GM12878 (cell line): ENCODE results near the gene ARIH2.

ENCODE experiments used
- ATF2 ChIP-seq: IDR thresholded peaks from 2 replicates; pipeline ENCODE4 v1.6.1; 2012; ENCODE audit warnings: low read length, inconsistent platforms
- BHLHE40 ChIP-seq, 2 experiments: fragments of 450-650 bp in 1 of 2; IDR thresholded peaks; 2 replicates each; pipeline ENCODE4 v1.6.1; 2011 to 2017; ENCODE audit warnings: low read depth in 2 of 2, borderline replicate concordance in 1 of 2, improper control_type of control experiment in 1 of 2, low read length in 1 of 2, mild to moderate bottlenecking in 1 of 2
- CBX5 ChIP-seq: sonication (generic); IDR thresholded peaks from 2 replicates; pipeline ENCODE4 v1.6.1; 2016; ENCODE audit warnings: low read depth, moderate library complexity, mild to moderate bottlenecking, inconsistent platforms
- CTCF ChIP-seq, 3 experiments: IDR thresholded peaks in 2 of 3; conservative IDR thresholded peaks in 1 of 3; 2 replicates each; pipeline ENCODE4 v1.5.1; 2011; ENCODE audit warnings: low read depth in 3 of 3, low read length in 3 of 3, mild to moderate bottlenecking in 3 of 3, control low read depth in 2 of 3, moderate library complexity in 2 of 3, inconsistent platforms in 1 of 3, mixed read lengths in 1 of 3; ENCODE audit not compliant: control insufficient read depth in 2 of 3, insufficient read depth in 1 of 3; ENCODE audit errors: extremely low read depth in 1 of 3
- ESRRA ChIP-seq: IDR thresholded peaks from 2 replicates; pipeline ENCODE4 v1.6.1; 2012; ENCODE audit warnings: mild to moderate bottlenecking, low read length, improper control_type of control experiment
- FOXM1 ChIP-seq: IDR thresholded peaks from 2 replicates; pipeline ENCODE4 v1.6.1; 2012; ENCODE audit warnings: low read depth, mild to moderate bottlenecking, inconsistent platforms, low read length, moderate library complexity
- HDAC6 ChIP-seq: fragments of 200-600 bp; sonication (generic); IDR thresholded peaks from one replicate; pipeline ENCODE4 v1.8.0; 2017; ENCODE audit warnings: antibody characterized with exemption; ENCODE audit not compliant: unreplicated experiment
- MTA2 ChIP-seq: fragments of 450-650 bp; IDR thresholded peaks from 2 replicates; pipeline ENCODE4 v1.6.1; 2016; ENCODE audit warnings: low read depth, mild to moderate bottlenecking, moderate library complexity
- NR2C2 ChIP-seq: IDR thresholded peaks from 2 replicates; pipeline ENCODE4 v1.6.1; 2011; ENCODE audit warnings: borderline replicate concordance, low read depth; ENCODE audit not compliant: control insufficient read depth, insufficient read length
- POLR2A ChIP-seq: IDR thresholded peaks from 2 replicates; pipeline ENCODE4 v1.6.1; 2011; ENCODE audit warnings: low read depth, mild to moderate bottlenecking, low read length
- RUNX3 ChIP-seq: IDR thresholded peaks from 2 replicates; pipeline ENCODE4 v1.6.1; 2012; ENCODE audit warnings: low read length, inconsistent platforms
- TAF1 ChIP-seq: IDR thresholded peaks from 2 replicates; pipeline ENCODE4 v1.6.1; 2011; ENCODE audit warnings: mild to moderate bottlenecking, low read depth, low read length, borderline replicate concordance
- YY1 ChIP-seq: IDR thresholded peaks from 2 replicates; pipeline ENCODE4 v1.6.1; 2011; ENCODE audit warnings: low read depth, mild to moderate bottlenecking, low read length
- ZZZ3 ChIP-seq: IDR thresholded peaks from 2 replicates; pipeline ENCODE4 v1.6.1; 2011; ENCODE audit warnings: low read depth; ENCODE audit not compliant: control insufficient read depth, insufficient read length

GRCh38 chr3:49027634-49028033 is 109.0 kb downstream of the ARIH2 start:
- TF ChIP-seq BHLHE40 (IDR thresholded peaks at IDR 0.05; ENCODE audit: borderline replicate concordance in 1 of 2, low read depth in 2 of 2, low read length in 1 of 2) (no peak), RUNX3 (no peak), CTCF (IDR thresholded peaks at IDR 0.05 in 2 of 3, conservative IDR thresholded peaks at IDR 0.05 in 1 of 3; ENCODE audit: control insufficient read depth in 2 of 3, extremely low read depth in 1 of 3, insufficient read depth in 1 of 3, low read depth in 3 of 3, low read length in 3 of 3) (no peak), MTA2 (no peak), NR2C2 (no peak), POLR2A (no peak), TAF1 (no peak), HDAC6 (no peak), ZZZ3 (no peak), FOXM1 (no peak), CBX5 (no peak), YY1 (no peak), ATF2 (no peak), ESRRA (no peak)
